ENCODE results near the gene C5. TPM values are rescaled to one million over a fixed set of nuclear protein-coding genes. Genes with fewer than 3 reads are reported as not detected.
A peak's percentile ranks its signal among the peaks of the same experiment; 100 is the strongest.

Gene C5
- total and polyA plus RNA-seq, 8 donors = 12.3 to 91.6 (median 77.8) TPM

GRCh38 chr9:120928015-120928482, 122.0 kb downstream of the C5 start:
- Histone ChIP-seq H3K27me3 (no peaks in the 10 kb centered on the region), H3K4me1 (peaks cover 16 to 91% of the 10 kb centered on the region in 2 donors), H3K36me3 (peaks cover 0 to 6% of the 10 kb centered on the region in 2 donors), H3K27ac (peak overlapping the region; percentile 92 to 95), H3K4me3 (peak overlapping the region; percentile 67 to 84), H3K9me3 (no peaks in the 10 kb centered on the region)
- TF ChIP-seq CTCF (IDR thresholded peaks at IDR 0.05) = no peak
- peak in 1 of 4 donors; percentile 62 for DNase-seq
- peak; percentile 59 for ATAC-seq
- intact Hi-C loops (cut with DNase I) = no loop called here

- H3K4me3 ChIP-seq = peak overlapping the region in 1 of 2 donors; percentile 67
- no peaks in the 10 kb centered on the region for H3K27me3 ChIP-seq
- intact Hi-C loops (cut with DNase I) = no loop called here
- ATAC-seq (no peak), DNase-seq (no peak)
- peaks cover 16 to 92% of the 10 kb centered on the region in 2 donors for H3K4me1 ChIP-seq
- TF ChIP-seq CTCF (IDR thresholded peaks at IDR 0.05) = no peak
- no peaks in the 10 kb centered on the region for H3K9me3 ChIP-seq
- peaks cover 0 to 12% of the 10 kb centered on the region in 2 donors for H3K36me3 ChIP-seq
- peak overlapping the region; percentile 21 to 90 for H3K27ac ChIP-seq
Measured at GRCh38 chr9:120927269-120928014, 122.6 kb downstream of the C5 start.

- peaks cover 0 to 20% of the 10 kb centered on the region in 2 donors for H3K36me3 ChIP-seq
- no peaks in the 10 kb centered on the region for H3K27me3 ChIP-seq
- H3K4me3 ChIP-seq = peak within 1 kb of the TSS in 1 of 2 donors; percentile 21
- TF ChIP-seq CTCF (IDR thresholded peaks at IDR 0.05) = no peak
- peaks cover 8 to 91% of the 10 kb centered on the region in 2 donors for H3K4me1 ChIP-seq
- ATAC-seq (no peak), DNase-seq (no peak)
- intact Hi-C loops (cut with DNase I) = no loop called here
- H3K9me3 ChIP-seq = no peaks in the 10 kb centered on the region
- peak within 1 kb of the TSS; percentile 21 to 90 for H3K27ac ChIP-seq
Measured at GRCh38 chr9:120926397-120926928, 123.6 kb downstream of the C5 start, which contains the start of gene TRAF1. Gene TRAF1 (minus strand): TSS chr9:120926796. CDS start chr9:120926075, 721 bp downstream.

GRCh38 chr9:120925535-120926396, 124.3 kb downstream of the C5 start:
- H3K9me3 ChIP-seq = no peaks in the 10 kb centered on the region
- intact Hi-C loops (cut with DNase I) = no loop called here
- peak in 1 of 4 donors; percentile 54 for DNase-seq
- TF ChIP-seq CTCF (IDR thresholded peaks at IDR 0.05) = no peak
- peaks cover 0 to 20% of the 10 kb centered on the region in 2 donors for H3K36me3 ChIP-seq
- H3K27me3 ChIP-seq = no peaks in the 10 kb centered on the region
- H3K4me1 ChIP-seq = peaks cover 3 to 91% of the 10 kb centered on the region in 2 donors
- peak overlapping the region; percentile 21 to 90 for H3K27ac ChIP-seq
- peak; percentile 6 for ATAC-seq
- peak overlapping the region in 1 of 2 donors; percentile 21 for H3K4me3 ChIP-seq
